Urinary bladder (tissue), 4 donors: ENCODE results near the gene CCNI2. TPM values are rescaled to one million over a fixed set of nuclear protein-coding genes. Genes with fewer than 3 reads are reported as not detected.

Experiments
- DNase-seq: peaks from one replicate; pipeline ENCODE4 v3.0.0-alpha.2; 2015; ENCODE audit errors: extremely low spot score
- H3K27ac ChIP-seq: one replicate; pipeline ENCODE4 v1.5.1; 2013; ENCODE audit warnings: low read depth, mild to moderate bottlenecking, moderate library complexity
- H3K36me3 ChIP-seq: one replicate; pipeline ENCODE4 v1.6.1; 2013; ENCODE audit warnings: mild to moderate bottlenecking, moderate library complexity; ENCODE audit not compliant: insufficient read depth
- H3K4me1 ChIP-seq: one replicate; pipeline ENCODE4 v1.6.1; 2013; ENCODE audit warnings: mild to moderate bottlenecking, moderate library complexity; ENCODE audit not compliant: insufficient read depth
- H3K4me3 ChIP-seq: one replicate; pipeline ENCODE4 v1.5.1; 2013; ENCODE audit warnings: low read depth, low read length
- WGBS: extraction: QIAGEN DNeasy Blood & Tissue Kit; methylation state at CpG from one replicate; pipeline ENCODE4 v1.1.7; 2013; 5-methylcytosine and 5-hydroxymethylcytosine counted together
- polyA plus RNA-seq: library from polyadenylated mRNA; stranded (reverse); fragments of 200-250 nt; gene quantifications from one replicate; pipeline ENCODE4 v1.2.3, GENCODE V29; 2013
- total RNA-seq: library from RNA; depleted of rRNA; stranded (reverse); fragments of >200 nt; gene quantifications from one replicate; pipeline ENCODE4 v1.2.3, GENCODE V29; 2014
- donor health status: healthy with polysubstance abuse.
- donor health status: healthy.

Gene CCNI2
- total and polyA plus RNA-seq, 2 donors = 1.4 to 1.9 TPM

- peaks cover 3% of the 10 kb centered on the region for H3K4me1 ChIP-seq
- H3K27ac ChIP-seq = no peak overlapping the region
- no peak overlapping the region for H3K4me3 ChIP-seq
- H3K36me3 ChIP-seq = peaks cover 8% of the 10 kb centered on the region
- no peak for DNase-seq
- 67% methylated on average over 12 of the region's 12 CpGs for WGBS
These were observed 18.2 kb downstream of the CCNI2 start for GRCh38 chr5:132765311-132766019.

- peaks cover 6% of the 10 kb centered on the region for H3K36me3 ChIP-seq
- WGBS = 87% methylated on average over 14 of the region's 14 CpGs
- no peak overlapping the region for H3K4me3 ChIP-seq
- DNase-seq = no peak
- H3K4me1 ChIP-seq = peaks cover 3% of the 10 kb centered on the region
- no peak overlapping the region for H3K27ac ChIP-seq
These were observed 19.0 kb downstream of the CCNI2 start for GRCh38 chr5:132766020-132766805.

- Histone ChIP-seq H3K27ac (no peak overlapping the region), H3K36me3 (peaks cover 6% of the 10 kb centered on the region), H3K4me1 (peaks cover 3% of the 10 kb centered on the region), H3K4me3 (no peak overlapping the region)
- WGBS = 97% methylated on average over 1 of the region's 1 CpG
- DNase-seq = no peak
These were observed 19.5 kb downstream of the CCNI2 start for GRCh38 chr5:132766806-132767055.

GRCh38 chr5:132767150-132767549 lies 19.9 kb downstream of the CCNI2 start:
- Histone ChIP-seq H3K4me1 (peaks cover 3% of the 10 kb centered on the region), H3K27ac (no peak overlapping the region), H3K36me3 (peaks cover 6% of the 10 kb centered on the region), H3K4me3 (no peak overlapping the region)
- 58% methylated on average over 2 of the region's 2 CpGs for WGBS
- no peak for DNase-seq

- no peak overlapping the region for H3K27ac ChIP-seq
- WGBS = 98% methylated on average over 3 of the region's 3 CpGs
These were observed 21.3 kb downstream of the CCNI2 start for GRCh38 chr5:132768485-132768868.

GRCh38 chr5:132770476-132771159 lies 23.4 kb downstream of the CCNI2 start:
- DNase-seq = no peak
- H3K27ac ChIP-seq = no peak overlapping the region
- peaks cover 3% of the 10 kb centered on the region for H3K4me1 ChIP-seq
- WGBS = 74% methylated on average over 8 of the region's 8 CpGs
- no peaks in the 10 kb centered on the region for H3K36me3 ChIP-seq
- no peak overlapping the region for H3K4me3 ChIP-seq

More at GRCh38 chr5:132768485-132768868, 21.3 kb downstream of the CCNI2 start:
- no peak overlapping the region for H3K4me3 ChIP-seq
- peaks cover 3% of the 10 kb centered on the region for H3K4me1 ChIP-seq
- peaks cover 5% of the 10 kb centered on the region for H3K36me3 ChIP-seq
- no peak for DNase-seq

- Histone ChIP-seq H3K36me3 (no peaks in the 10 kb centered on the region), H3K4me3 (no peak overlapping the region), H3K4me1 (peaks cover 3% of the 10 kb centered on the region), H3K27ac (no peak overlapping the region)
- no peak for DNase-seq
- WGBS = 50% methylated on average over 8 of the region's 8 CpGs
These were observed 24.3 kb downstream of the CCNI2 start for GRCh38 chr5:132771503-132771998.

GRCh38 chr5:132772291-132773070 lies 25.3 kb downstream of the CCNI2 start:
- no peaks in the 10 kb centered on the region for H3K4me1 ChIP-seq
- no peak for DNase-seq
- no peak overlapping the region for H3K27ac ChIP-seq
- 67% methylated on average over 8 of the region's 8 CpGs for WGBS
- H3K4me3 ChIP-seq = no peak overlapping the region
- no peaks in the 10 kb centered on the region for H3K36me3 ChIP-seq

- DNase-seq = no peak
- no peak overlapping the region for H3K27ac ChIP-seq
- no peaks in the 10 kb centered on the region for H3K4me1 ChIP-seq
- WGBS = 87% methylated on average over 5 of the region's 5 CpGs
- H3K4me3 ChIP-seq = no peak overlapping the region
- no peaks in the 10 kb centered on the region for H3K36me3 ChIP-seq
These were observed 25.9 kb downstream of the CCNI2 start for GRCh38 chr5:132773114-132773513.

GRCh38 chr5:132773601-132774355 lies 26.6 kb downstream of the CCNI2 start:
- Histone ChIP-seq H3K27ac (no peak overlapping the region), H3K4me1 (no peaks in the 10 kb centered on the region), H3K4me3 (no peak overlapping the region), H3K36me3 (no peaks in the 10 kb centered on the region)
- DNase-seq = no peak
- WGBS = 74% methylated on average over 12 of the region's 12 CpGs

- WGBS = 59% methylated on average over 3 of the region's 3 CpGs
- H3K4me1 ChIP-seq = no peaks in the 10 kb centered on the region
These were observed 27.2 kb downstream of the CCNI2 start for GRCh38 chr5:132774406-132774805.

GRCh38 chr5:132774896-132775295 lies 27.7 kb downstream of the CCNI2 start:
- no peaks in the 10 kb centered on the region for H3K4me1 ChIP-seq
- no peak overlapping the region for H3K4me3 ChIP-seq
- DNase-seq = no peak
- H3K27ac ChIP-seq = peak overlapping the region; percentile 2
- no peaks in the 10 kb centered on the region for H3K36me3 ChIP-seq
- WGBS = 66% methylated on average over 5 of the region's 5 CpGs

More at GRCh38 chr5:132774406-132774805, 27.2 kb downstream of the CCNI2 start:
- Histone ChIP-seq H3K36me3 (no peaks in the 10 kb centered on the region), H3K27ac (no peak overlapping the region), H3K4me3 (no peak overlapping the region)
- DNase-seq = no peak
